ENCODE measurements around the gene TAB3. TPM values are rescaled to one million over a fixed set of nuclear protein-coding genes. Genes with fewer than 3 reads are reported as not detected.

The TAB3 gene
- polyA plus RNA-seq, 3 donors, result 4.4 to 11.8 (median 5.4) TPM

- Histone ChIP-seq H3K27me3 (ENCODE audit: control insufficient read depth in 2 of 2, insufficient read depth in 2 of 2, low read length in 2 of 2) (no peaks in the 10 kb centered on the region), H3K79me2 (ENCODE audit: insufficient read depth, low read length) (no peaks in the 10 kb centered on the region), H3K36me3 (replicated peaks in 1 of 2; ENCODE audit: control insufficient read depth in 1 of 2, insufficient read depth in 2 of 2, low read length in 2 of 2) (no peaks in the 10 kb centered on the region), H3K9ac (ENCODE audit: insufficient read depth, low read length, poor library complexity, severe bottlenecking) (no peak overlapping the region), H4K20me1 (ENCODE audit: insufficient read depth, low read length) (no peaks in the 10 kb centered on the region), H3K9me3 (replicated peaks in 1 of 2; ENCODE audit: control insufficient read depth in 1 of 2, insufficient read depth in 1 of 2, low read length in 2 of 2) (no peaks in the 10 kb centered on the region), H3K4me3 (replicated peaks in 1 of 3; ENCODE audit: low read depth in 2 of 3, low read length in 3 of 3) (no peak overlapping the region), H3K4me1 (ENCODE audit: control insufficient read depth in 1 of 2, insufficient read depth in 2 of 2, low read length in 2 of 2) (no peaks in the 10 kb centered on the region), H2AFZ (ENCODE audit: insufficient read depth, low read depth, low read length, poor library complexity, severe bottlenecking) (no peak overlapping the region), H3K27ac (ENCODE audit: low read depth in 1 of 2, low read length in 2 of 2) (no peak overlapping the region), H3K4me2 (replicated peaks; ENCODE audit: extremely low read depth, low read length, poor library complexity, severe bottlenecking) (no peak overlapping the region)
- no peak for DNase-seq
- H3K27me3 Mint-ChIP-seq (ENCODE audit: low read depth in 3 of 3), result peaks cover 0 to 6% (median 2%) of the 10 kb centered on the region in 3 donors
- H3K4me3 Mint-ChIP-seq, result no peak overlapping the region
- H3K4me1 Mint-ChIP-seq, result peaks cover 13% of the 10 kb centered on the region
- WGBS (ENCODE audit: insufficient coverage), result 100% methylated on average over 2 of the region's 2 CpGs
- H3K36me3 Mint-ChIP-seq, result no peaks in the 10 kb centered on the region
- no peaks in the 10 kb centered on the region for H3K9me3 Mint-ChIP-seq
- H3K27ac Mint-ChIP-seq, result no peak overlapping the region
- intact Hi-C loops (cut with micrococcal nuclease), result no loop called here
- TF ChIP-seq, protein P1, sequence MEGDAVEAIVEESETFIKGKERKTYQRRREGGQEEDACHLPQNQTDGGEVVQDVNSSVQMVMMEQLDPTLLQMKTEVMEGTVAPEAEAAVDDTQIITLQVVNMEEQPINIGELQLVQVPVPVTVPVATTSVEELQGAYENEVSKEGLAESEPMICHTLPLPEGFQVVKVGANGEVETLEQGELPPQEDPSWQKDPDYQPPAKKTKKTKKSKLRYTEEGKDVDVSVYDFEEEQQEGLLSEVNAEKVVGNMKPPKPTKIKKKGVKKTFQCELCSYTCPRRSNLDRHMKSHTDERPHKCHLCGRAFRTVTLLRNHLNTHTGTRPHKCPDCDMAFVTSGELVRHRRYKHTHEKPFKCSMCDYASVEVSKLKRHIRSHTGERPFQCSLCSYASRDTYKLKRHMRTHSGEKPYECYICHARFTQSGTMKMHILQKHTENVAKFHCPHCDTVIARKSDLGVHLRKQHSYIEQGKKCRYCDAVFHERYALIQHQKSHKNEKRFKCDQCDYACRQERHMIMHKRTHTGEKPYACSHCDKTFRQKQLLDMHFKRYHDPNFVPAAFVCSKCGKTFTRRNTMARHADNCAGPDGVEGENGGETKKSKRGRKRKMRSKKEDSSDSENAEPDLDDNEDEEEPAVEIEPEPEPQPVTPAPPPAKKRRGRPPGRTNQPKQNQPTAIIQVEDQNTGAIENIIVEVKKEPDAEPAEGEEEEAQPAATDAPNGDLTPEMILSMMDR (IDR thresholded peaks at IDR 0.05), result no peak
Observed at GRCh38 chrX:30822764-30823163, 66.3 kb downstream of the TAB3 start.

DNA sequence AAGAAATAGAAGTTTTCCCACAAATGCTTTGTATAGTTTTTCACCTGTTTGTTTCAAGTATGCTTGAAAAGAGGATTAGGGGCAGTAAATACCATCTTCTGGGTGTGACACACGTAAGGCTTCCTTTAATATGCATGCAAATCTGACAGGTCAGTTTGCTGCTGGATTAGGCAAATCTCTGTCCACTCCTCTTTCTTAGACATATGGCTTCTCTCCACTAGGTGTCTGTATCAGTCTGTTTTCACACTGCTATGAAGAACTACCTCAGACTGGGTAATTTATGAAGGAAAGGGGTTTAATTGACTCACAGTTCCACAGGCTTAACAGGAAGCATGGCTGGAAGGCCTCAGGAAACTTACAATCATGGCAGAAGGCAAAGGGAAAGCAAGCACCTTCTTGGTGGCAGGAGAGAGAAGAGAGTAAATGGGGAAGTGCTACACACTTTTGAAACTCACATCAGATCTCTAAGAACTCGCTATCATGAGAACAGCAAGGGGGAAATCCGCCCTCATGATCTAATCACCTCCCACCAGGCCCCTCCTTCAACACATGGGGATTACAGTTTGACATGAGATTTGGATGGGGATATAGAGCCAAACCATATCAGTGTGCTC, 66.9 kb downstream of the TAB3 start:
- peak in 1 of 3 donors; percentile 31 for DNase-seq
- no peaks in the 10 kb centered on the region for H3K79me2 ChIP-seq (ENCODE audit: insufficient read depth, low read length)
- H3K27me3 ChIP-seq (ENCODE audit: control insufficient read depth in 2 of 2, insufficient read depth in 2 of 2, low read length in 2 of 2), result no peaks in the 10 kb centered on the region
- H3K27ac Mint-ChIP-seq, result no peak overlapping the region
- no peak overlapping the region for H3K9ac ChIP-seq (ENCODE audit: insufficient read depth, low read length, poor library complexity, severe bottlenecking)
- no peaks in the 10 kb centered on the region for H3K9me3 ChIP-seq (replicated peaks in 1 of 2; ENCODE audit: control insufficient read depth in 1 of 2, insufficient read depth in 1 of 2, low read length in 2 of 2)
- no peak overlapping the region for H3K27ac ChIP-seq (ENCODE audit: low read depth in 1 of 2, low read length in 2 of 2)
- H3K36me3 ChIP-seq (replicated peaks in 1 of 2; ENCODE audit: control insufficient read depth in 1 of 2, insufficient read depth in 2 of 2, low read length in 2 of 2), result no peaks in the 10 kb centered on the region
- H4K20me1 ChIP-seq (ENCODE audit: insufficient read depth, low read length), result no peaks in the 10 kb centered on the region
- intact Hi-C loops (cut with micrococcal nuclease), result no loop called here
- no peak overlapping the region for H3K4me3 Mint-ChIP-seq
- H3K9me3 Mint-ChIP-seq, result no peaks in the 10 kb centered on the region
- peaks cover 13% of the 10 kb centered on the region for H3K4me1 Mint-ChIP-seq
- H3K27me3 Mint-ChIP-seq (ENCODE audit: low read depth in 3 of 3), result peaks cover 0 to 6% (median 2%) of the 10 kb centered on the region in 3 donors
- H3K4me2 ChIP-seq (replicated peaks; ENCODE audit: extremely low read depth, low read length, poor library complexity, severe bottlenecking), result no peak overlapping the region
- no peak overlapping the region for H2AFZ ChIP-seq (ENCODE audit: insufficient read depth, low read depth, low read length, poor library complexity, severe bottlenecking)
- H3K4me1 ChIP-seq (ENCODE audit: control insufficient read depth in 1 of 2, insufficient read depth in 2 of 2, low read length in 2 of 2), result no peaks in the 10 kb centered on the region
- no peaks in the 10 kb centered on the region for H3K36me3 Mint-ChIP-seq
- no peak overlapping the region for H3K4me3 ChIP-seq (replicated peaks in 1 of 3; ENCODE audit: low read depth in 2 of 3, low read length in 3 of 3)
- TF ChIP-seq, protein P1 (IDR thresholded peaks at IDR 0.05), result no peak
- no CpG with 5 or more reads among the region's 3 CpGs for WGBS (ENCODE audit: insufficient coverage)
